DLD1 (cell line): ENCODE results near the gene KCNMB3.
"Not testable (repeated sequence)": the region's sequence is repeated elsewhere in the genome, so short reads cannot be mapped to it uniquely, and the experiment has no call there.

Source experiments
- in situ Hi-C: cut with HindIII; loops from 2 replicates; pipeline ENCODE4 v1.10.0; 2017; ENCODE audit warnings: low sequenced_read_pairs

KCNMB3 gene

GRCh38 chr3:179250803-179251476 lies at the start of gene KCNMB3:
Gene KCNMB3 (minus strand): TSS chr3:179251114. CDS start chr3:179250990, 124 bp downstream.
- in situ Hi-C loops, result no loop called here

GRCh38 chr3:179299999-179300613 lies 49.2 kb upstream of the KCNMB3 start:
- in situ Hi-C loops, result no loop called here

- in situ Hi-C loops, result no loop called here
Measured at GRCh38 chr3:179299316-179299715, 48.4 kb upstream of the KCNMB3 start.

- in situ Hi-C loops, result no loop called here
Measured at GRCh38 chr3:179297971-179298725, 47.2 kb upstream of the KCNMB3 start.

GRCh38 chr3:179292450-179292849 lies 41.5 kb upstream of the KCNMB3 start:
- in situ Hi-C loops, result no loop called here

GRCh38 chr3:179289295-179289694 lies 38.4 kb upstream of the KCNMB3 start:
- in situ Hi-C loops, result loop anchor here (5.0 kb wide), 1 partner anchor 107 kb away; no protein-coding TSS in a partner anchor

- in situ Hi-C loops, result loop anchor here (5.0 kb wide), 1 partner anchor 107 kb away; no protein-coding TSS in a partner anchor
Measured at GRCh38 chr3:179288845-179289244, 37.9 kb upstream of the KCNMB3 start.

GRCh38 chr3:179286331-179286730 lies 35.4 kb upstream of the KCNMB3 start:
- in situ Hi-C loops, result loop anchor here (5.0 kb wide), 1 partner anchor 104 kb away; no protein-coding TSS in a partner anchor

- in situ Hi-C loops, result no loop called here
Measured at GRCh38 chr3:179281825-179282224, 30.9 kb upstream of the KCNMB3 start.

- in situ Hi-C loops, result no loop called here
Measured at GRCh38 chr3:179279837-179280236, 28.9 kb upstream of the KCNMB3 start.

- in situ Hi-C loops, result no loop called here
Measured at GRCh38 chr3:179278932-179279693, 28.2 kb upstream of the KCNMB3 start.

GRCh38 chr3:179278151-179278550 lies 27.2 kb upstream of the KCNMB3 start:
- in situ Hi-C loops, result no loop called here

GRCh38 chr3:179276743-179277142 lies 25.8 kb upstream of the KCNMB3 start:
- in situ Hi-C loops, result no loop called here

- in situ Hi-C loops, result no loop called here
Measured at GRCh38 chr3:179276001-179276400, 25.1 kb upstream of the KCNMB3 start.

GRCh38 chr3:179274434-179274833 lies 23.5 kb upstream of the KCNMB3 start:
- in situ Hi-C loops, result not testable (repeated sequence)

- in situ Hi-C loops, result no loop called here
Measured at GRCh38 chr3:179272385-179272784, 21.5 kb upstream of the KCNMB3 start.

GRCh38 chr3:179269152-179269707 lies 18.3 kb upstream of the KCNMB3 start:
- in situ Hi-C loops, result no loop called here

- in situ Hi-C loops, result no loop called here
Measured at GRCh38 chr3:179268400-179269051, 17.6 kb upstream of the KCNMB3 start.

- in situ Hi-C loops, result no loop called here
Measured at GRCh38 chr3:179266701-179267211, 15.8 kb upstream of the KCNMB3 start.

GRCh38 chr3:179265875-179266274 lies 15.0 kb upstream of the KCNMB3 start:
- in situ Hi-C loops, result no loop called here
